GM12878 (cell line): ENCODE results near the gene CYTIP. TPM values are rescaled to one million over a fixed set of nuclear protein-coding genes. Genes with fewer than 3 reads are reported as not detected.

Source experiments
- ATAC-seq: fragments of 200-7000 bp; cut with Tn5 transposase; 3 replicates; pipeline ENCODE4 v1.9.1; 2020; ENCODE audit warnings: mild to moderate bottlenecking, moderate library complexity
- BruUV-seq: library from RNA; stranded (reverse); fragments of 400-500 nt; replicated peaks from 2 replicates; lab custom pipeline; 2021; lab: Mats Ljungman, UMichigan
- CTCF ChIA-PET: fragments of 300-600 bp; sonication (Branson Sonifier 250); formaldehyde crosslinking; extraction: SDS; loops from one replicate; lab custom pipeline; 2021; ENCODE audit warnings: inconsistent platforms; lab: Yijun Ruan, JAX
- POLR2A ChIA-PET: fragments of 350-600 bp; formaldehyde crosslinking; extraction: SDS; loops from one replicate; lab custom pipeline; 2021; ENCODE audit warnings: inconsistent platforms; lab: Charles Lee
- RAD21 ChIA-PET: fragments of 300-600 bp; sonication (Branson Sonifier 250); formaldehyde crosslinking; loops from one replicate; lab custom pipeline; 2023; ENCODE audit warnings: antibody characterized with exemption; ENCODE audit not compliant: unreplicated experiment; lab: Charles Lee
- SMC1A ChIA-PET: fragments of 300-600 bp; sonication (Branson Sonifier 250); formaldehyde crosslinking; loops from one replicate; lab custom pipeline; 2023; ENCODE audit not compliant: unreplicated experiment, uncharacterized antibody; lab: Charles Lee
- DNase-seq: peaks from one replicate; pipeline ENCODE4 v3.0.0-alpha.2; 2011; ENCODE audit warnings: low read depth, low spot score
- FAIRE-seq: peaks from 3 replicates; lab custom pipeline; 2011; peaks lifted over from hg19 to GRCh38; lab: Jason Lieb, UNC
- H2AFZ ChIP-seq: 2 replicates; pipeline ENCODE4 v1.6.0; 2011; ENCODE audit warnings: low read depth, low read length, control low read depth; ENCODE audit not compliant: control insufficient read depth
- H3K27ac ChIP-seq: 2 replicates; pipeline ENCODE4 v1.5.1; 2011; ENCODE audit warnings: control low read depth; ENCODE audit not compliant: control insufficient read depth, insufficient read depth
- H3K27me3 ChIP-seq, 2 experiments: replicated peaks in 1 of 2; 2 replicates each; pipeline versions ENCODE4 v1.6.0 to v1.6.1; 2011; ENCODE audit warnings: low read length in 1 of 2; ENCODE audit not compliant: control insufficient read depth in 2 of 2, insufficient read depth in 2 of 2
- H3K36me3 ChIP-seq, 2 experiments: 2 replicates each; pipeline ENCODE4 v1.5.1; 2011; ENCODE audit warnings: low read length in 1 of 2; ENCODE audit not compliant: control insufficient read depth in 2 of 2, insufficient read depth in 2 of 2
- H3K4me1 ChIP-seq: 2 replicates; pipeline ENCODE4 v1.6.1; 2011; ENCODE audit warnings: mild to moderate bottlenecking, low read length, moderate library complexity, mixed read lengths; ENCODE audit not compliant: control insufficient read depth, insufficient read depth
- H3K4me2 ChIP-seq: 2 replicates; pipeline ENCODE4 v1.6.0; 2011; ENCODE audit warnings: control low read depth; ENCODE audit not compliant: control insufficient read depth, insufficient read depth
- H3K4me3 ChIP-seq: fragments of 200-600 bp; sonication (generic); 2 replicates; pipeline ENCODE4 v1.5.1; 2016
- H3K79me2 ChIP-seq: 2 replicates; pipeline ENCODE4 v1.6.0; 2011; ENCODE audit warnings: low read length; ENCODE audit not compliant: control insufficient read depth, insufficient read depth
- H3K9ac ChIP-seq: 2 replicates; pipeline ENCODE4 v1.8.0; 2011; ENCODE audit warnings: low read length, control low read depth, mixed read lengths; ENCODE audit not compliant: control insufficient read depth, insufficient read depth
- H3K9me3 ChIP-seq: replicated peaks from 3 replicates; pipeline ENCODE4 v1.5.1; 2011; ENCODE audit warnings: mild to moderate bottlenecking, low read length; ENCODE audit not compliant: control insufficient read depth, insufficient read depth
- H4K20me1 ChIP-seq: 2 replicates; pipeline ENCODE4 v1.6.0; 2011; ENCODE audit not compliant: control insufficient read depth, insufficient read depth
- BHLHE40 ChIP-seq, 2 experiments: fragments of 450-650 bp in 1 of 2; IDR thresholded peaks; 2 replicates each; pipeline ENCODE4 v1.6.1; 2011 to 2017; ENCODE audit warnings: low read depth in 2 of 2, borderline replicate concordance in 1 of 2, improper control_type of control experiment in 1 of 2, low read length in 1 of 2, mild to moderate bottlenecking in 1 of 2
- DPF2 ChIP-seq: fragments of 450-650 bp; IDR thresholded peaks from 2 replicates; pipeline ENCODE4 v1.6.1; 2017; ENCODE audit warnings: mild to moderate bottlenecking
- E2F4 ChIP-seq: IDR thresholded peaks from 2 replicates; pipeline ENCODE4 v1.6.1; 2012; ENCODE audit warnings: low read depth, low read length, improper control_type of control experiment
- E2F8 ChIP-seq: fragments of 450-650 bp; IDR thresholded peaks from 2 replicates; pipeline ENCODE4 v1.6.1; 2018; ENCODE audit warnings: mild to moderate bottlenecking, low read depth, moderate library complexity; ENCODE audit not compliant: partially characterized antibody
- EGR1 ChIP-seq, 2 experiments: IDR thresholded peaks; 1 replicate in 1 of 2; 2 replicates in 1 of 2; pipeline ENCODE4 v1.6.1; 2011 to 2012; ENCODE audit warnings: low read depth in 2 of 2, low read length in 2 of 2, borderline replicate concordance in 1 of 2, mild to moderate bottlenecking in 1 of 2, moderate library complexity in 1 of 2
- ESRRA ChIP-seq: IDR thresholded peaks from 2 replicates; pipeline ENCODE4 v1.6.1; 2012; ENCODE audit warnings: mild to moderate bottlenecking, low read length, improper control_type of control experiment
- EZH2 ChIP-seq: IDR thresholded peaks from 2 replicates; pipeline ENCODE4 v1.6.1; 2012; ENCODE audit warnings: low read depth, mild to moderate bottlenecking, control low read depth, inconsistent platforms, low read length, borderline replicate concordance; ENCODE audit not compliant: control insufficient read depth
- IKZF2 ChIP-seq, 2 experiments: fragments of 450-650 bp; IDR thresholded peaks; 2 replicates each; pipeline ENCODE4 v1.6.1; 2017; ENCODE audit warnings: mild to moderate bottlenecking in 2 of 2, moderate library complexity in 2 of 2
- MYC ChIP-seq: IDR thresholded peaks from 2 replicates; pipeline ENCODE4 v1.6.1; 2011; ENCODE audit warnings: mild to moderate bottlenecking, low read length, moderate library complexity, inconsistent platforms; ENCODE audit not compliant: insufficient read depth, insufficient replicate concordance, insufficient read length, severe bottlenecking
- NFXL1 ChIP-seq: fragments of 450-650 bp; IDR thresholded peaks from 2 replicates; pipeline ENCODE4 v1.6.1; 2017; ENCODE audit warnings: antibody characterized with exemption, mild to moderate bottlenecking, borderline replicate concordance
- NKRF ChIP-seq: fragments of 450-650 bp; conservative IDR thresholded peaks from 2 replicates; pipeline ENCODE4 v1.6.1; 2017; ENCODE audit warnings: mild to moderate bottlenecking, moderate library complexity
- NR2C2 ChIP-seq: IDR thresholded peaks from 2 replicates; pipeline ENCODE4 v1.6.1; 2011; ENCODE audit warnings: borderline replicate concordance, low read depth; ENCODE audit not compliant: control insufficient read depth, insufficient read length
- PAX5 ChIP-seq: IDR thresholded peaks from 2 replicates; pipeline ENCODE4 v1.6.1; 2011; ENCODE audit warnings: low read depth, low read length, borderline replicate concordance
- POLR2A ChIP-seq: IDR thresholded peaks from 2 replicates; pipeline ENCODE4 v1.6.1; 2011; ENCODE audit warnings: low read depth, mild to moderate bottlenecking, low read length
- RFX5 ChIP-seq: IDR thresholded peaks from 2 replicates; pipeline ENCODE4 v1.6.1; 2011; ENCODE audit warnings: low read depth, low read length, improper control_type of control experiment
- SRF ChIP-seq, 2 experiments: IDR thresholded peaks; 2 replicates each; pipeline ENCODE4 v1.6.1; 2011; ENCODE audit warnings: low read depth in 2 of 2, low read length in 2 of 2, mild to moderate bottlenecking in 1 of 2, moderate library complexity in 1 of 2
- STAT3 ChIP-seq: IDR thresholded peaks from 2 replicates; pipeline ENCODE4 v1.6.1; 2011; ENCODE audit warnings: low read depth, low read length, improper control_type of control experiment
- YBX1 ChIP-seq: fragments of 450-650 bp; IDR thresholded peaks from 2 replicates; pipeline ENCODE4 v1.6.1; 2016; ENCODE audit warnings: antibody characterized with exemption
- in situ Hi-C: fragments of 300-500 bp; cut with MboI; formaldehyde crosslinking; loops from 9 replicates; pipeline ENCODE4 v1.14.3; 2018; ENCODE audit warnings: mixed read lengths
- intact Hi-C: fragments of 100-400 bp; cut with micrococcal nuclease; formaldehyde crosslinking; loops from one replicate; pipeline ENCODE4 v1.14.2; 2022; ENCODE audit not compliant: unreplicated experiment
- polyA plus RNA-seq, 11 experiments: library from polyadenylated mRNA; depleted of rRNA in 4 of 11; unstranded in 6 of 11; stranded (reverse) in 5 of 11; fragments of >200 nt; fragmentation: Nextera tagmentation in 4 of 11; fragmentation: Illumina TruSeq in 1 of 11; extraction: Ambion mirVana in 4 of 11; extraction: Trizol in 1 of 11; gene quantifications; 1 replicate in 1 of 11; 2 replicates in 10 of 11; pipeline versions ENCODE4 v1.2.1 to v1.2.3, GENCODE V29; 2011 to 2016; ENCODE audit warnings: inconsistent platforms in 2 of 11, missing spikeins in 2 of 11, low read depth in 1 of 11
- total RNA-seq, 4 experiments: library from RNA; depleted of rRNA in 3 of 4; stranded (reverse); fragments of >200 nt in 3 of 4; fragmentation: Illumina TruSeq in 1 of 4; extraction: Trizol in 1 of 4; gene quantifications; 2 replicates each; pipeline versions ENCODE4 v1.2.1 to v1.2.3, GENCODE V29; 2013 to 2021

CYTIP gene
- total and polyA plus RNA-seq, 10 of the 15 experiments (the other 5 are each of a cell fraction or from before 2014, with no cell fraction given): 55.1 to 178 (median 73.4) TPM

- Histone ChIP-seq H3K36me3 (no peaks in the 10 kb centered on the region), H3K4me2 (no peak overlapping the region), H3K27me3 (no peaks in the 10 kb centered on the region), H3K4me3 (no peak overlapping the region), H4K20me1 (no peaks in the 10 kb centered on the region), H2AFZ (no peak overlapping the region), H3K4me1 (peaks cover 30% of the 10 kb centered on the region), H3K9ac (no peak overlapping the region), H3K79me2 (no peaks in the 10 kb centered on the region; the same call in 1 of the 2 replicates), H3K27ac (no peak overlapping the region), H3K9me3 (no peaks in the 10 kb centered on the region; the same call in 2 of the 3 replicates)
- intact Hi-C loops (loop anchor here (10.0 kb wide), 1 partner anchor 323 kb away; no protein-coding TSS in a partner anchor), in situ Hi-C loops (no loop called here)
- ChIA-PET SMC1A (interaction anchor here (1.0 to 8.5 kb wide), 7 partner anchors 10 to 176 kb away, joined by 3 to 93 read pairs (median 5); no protein-coding TSS in a partner anchor), POLR2A (interaction anchor here (3.9 to 5.4 kb wide), 2 partner anchors 10 to 38 kb away, joined by 26 to 52 read pairs; no protein-coding TSS in a partner anchor), RAD21 (interaction anchor here (0.9 kb wide), 1 partner anchor 175 kb away, joined by 3 read pairs; no protein-coding TSS in a partner anchor), CTCF (interaction anchor here (0.6 to 1.5 kb wide), 4 partner anchors 19 to 284 kb away, joined by 3 to 8 read pairs (median 4); partner anchors contain the start of gene CYTIP)
- BruUV-seq: no TSS peak
- FAIRE-seq (no peak), DNase-seq (no peak), ATAC-seq (no peak)
- TF ChIP-seq MYC: no peak
- TF ChIP-seq STAT3: no peak
- no peak for TF ChIP-seq POLR2A
- no peak for TF ChIP-seq NKRF
- TF ChIP-seq EGR1 (IDR thresholded peaks at IDR 0.05; ENCODE audit: borderline replicate concordance in 1 of 2, low read depth in 2 of 2, low read length in 2 of 2): no peak
- no peak for TF ChIP-seq EZH2
- TF ChIP-seq RFX5: no peak
- TF ChIP-seq YBX1: no peak
- no peak for TF ChIP-seq ESRRA
- TF ChIP-seq PAX5: no peak
- TF ChIP-seq IKZF2 (IDR thresholded peaks at IDR 0.05): no peak
- no peak for TF ChIP-seq NR2C2
- TF ChIP-seq DPF2: no peak
- TF ChIP-seq BHLHE40 (IDR thresholded peaks at IDR 0.05; ENCODE audit: borderline replicate concordance in 1 of 2, low read depth in 2 of 2, low read length in 1 of 2): no peak
- TF ChIP-seq SRF (IDR thresholded peaks at IDR 0.05; ENCODE audit: low read depth in 2 of 2, low read length in 2 of 2): no peak
- TF ChIP-seq E2F4: no peak
- TF ChIP-seq E2F8: no peak
- TF ChIP-seq NFXL1: no peak
Measured at GRCh38 chr2:157477919-157478318, 34.0 kb upstream of the CYTIP start.
